AG09309 (cell line): ENCODE data around the gene MRGPRG.

Experiments used
- DNase-seq: peaks from one replicate; pipeline ENCODE4 v3.0.0-alpha.2; 2010; ENCODE audit warnings: low read depth
- H3K4me3 ChIP-seq: 2 replicates; pipeline ENCODE4 v1.5.1; 2011; ENCODE audit warnings: mild to moderate bottlenecking, low read depth, low read length, moderate library complexity; ENCODE audit not compliant: control insufficient read depth
- CTCF ChIP-seq: IDR thresholded peaks from 2 replicates; pipeline ENCODE4 v1.5.1; 2011; ENCODE audit warnings: mild to moderate bottlenecking, low read depth, low read length, inconsistent platforms; ENCODE audit not compliant: insufficient read depth, control insufficient read depth; ENCODE audit errors: missing control alignments

The MRGPRG gene

GRCh38 chr11:3195251-3196160 is 23.1 kb downstream of the MRGPRG start:
- peak; percentile 72 for TF ChIP-seq CTCF
- H3K4me3 ChIP-seq: no peak overlapping the region
- no peak for DNase-seq

GRCh38 chr11:3194016-3194816 is 24.4 kb downstream of the MRGPRG start:
- no peak for DNase-seq
- no peak overlapping the region for H3K4me3 ChIP-seq
- no peak for TF ChIP-seq CTCF

- no peak for DNase-seq
- H3K4me3 ChIP-seq: no peak overlapping the region
- TF ChIP-seq CTCF: no peak
Observed at GRCh38 chr11:3193373-3194015, 25.1 kb downstream of the MRGPRG start.

- no peak overlapping the region for H3K4me3 ChIP-seq
- DNase-seq: no peak
- no peak for TF ChIP-seq CTCF
Observed at GRCh38 chr11:3192511-3193372, 25.9 kb downstream of the MRGPRG start.

GRCh38 chr11:3191586-3192324 is 26.9 kb downstream of the MRGPRG start:
- DNase-seq: no peak
- TF ChIP-seq CTCF: no peak
- no peak overlapping the region for H3K4me3 ChIP-seq
